ENCODE results near the gene CER1.

The CER1 gene

GRCh38 chr9:14722391-14723035 is at the start of gene CER1:
CER1 (minus strand) TSS chr9:14722733; CDS start chr9:14722672, 61 bp downstream.
- no peak for DNase-seq (ENCODE audit: low read depth, low spot score)

- no peak for DNase-seq (ENCODE audit: low read depth, low spot score)
These were observed 48.1 kb upstream of the CER1 start for GRCh38 chr9:14770592-14770991.

DNA sequence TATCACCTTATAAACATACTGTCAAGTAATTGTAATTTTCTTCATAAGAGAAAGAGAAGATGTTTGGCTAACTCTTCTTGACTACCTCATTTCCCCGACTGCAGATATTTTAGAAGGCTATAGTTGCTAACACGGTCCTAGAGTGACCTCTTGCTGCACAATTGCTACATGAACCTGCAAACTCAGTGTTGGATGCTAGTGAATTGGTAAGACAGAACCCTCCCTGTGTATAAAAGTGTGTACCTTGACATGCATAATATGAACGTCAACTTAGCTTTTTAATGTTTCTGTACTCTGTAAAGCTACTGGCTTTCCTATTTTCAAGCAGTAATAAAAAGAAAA is 46.7 kb upstream of the CER1 start:
- no peak for DNase-seq (ENCODE audit: low read depth, low spot score)

DNA sequence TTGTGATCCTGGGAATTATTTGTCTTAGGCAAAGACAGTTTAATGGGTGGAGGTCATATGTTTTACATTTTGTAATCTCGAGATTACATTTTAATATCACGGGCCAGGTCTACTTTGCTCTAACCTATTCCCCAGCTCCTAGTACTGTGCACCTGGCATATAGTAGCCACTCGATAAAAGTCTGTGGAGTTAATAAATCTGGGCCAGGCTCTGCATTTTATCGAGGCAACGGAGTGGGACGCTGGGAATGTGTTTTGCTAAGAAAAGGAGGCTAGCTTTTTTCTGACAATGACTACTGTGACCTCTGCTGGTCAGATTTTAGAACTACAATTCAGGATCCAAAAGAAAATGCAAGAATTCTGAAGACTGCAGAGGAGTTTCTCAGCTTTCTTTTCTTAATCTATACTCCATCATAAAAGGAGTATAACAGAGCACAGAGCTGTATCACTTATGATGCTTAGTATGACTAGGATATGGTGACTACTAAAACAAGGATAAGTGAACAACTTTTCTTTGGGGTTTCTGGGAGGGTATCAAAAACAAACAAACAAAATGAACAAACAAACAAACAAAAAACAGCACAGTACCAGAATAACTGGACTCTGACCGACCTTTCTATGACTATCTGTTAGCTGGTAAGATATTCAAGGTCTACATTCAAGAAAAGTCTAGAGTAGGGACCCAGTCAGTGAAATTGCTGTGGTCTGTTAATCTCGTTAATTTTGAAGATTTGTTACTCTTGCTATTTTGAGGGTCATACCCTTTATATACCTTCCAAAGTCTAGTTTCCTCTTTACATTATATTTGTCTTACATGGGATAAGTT is 46.1 kb upstream of the CER1 start:
- no peak for DNase-seq (ENCODE audit: low read depth, low spot score)

DNA sequence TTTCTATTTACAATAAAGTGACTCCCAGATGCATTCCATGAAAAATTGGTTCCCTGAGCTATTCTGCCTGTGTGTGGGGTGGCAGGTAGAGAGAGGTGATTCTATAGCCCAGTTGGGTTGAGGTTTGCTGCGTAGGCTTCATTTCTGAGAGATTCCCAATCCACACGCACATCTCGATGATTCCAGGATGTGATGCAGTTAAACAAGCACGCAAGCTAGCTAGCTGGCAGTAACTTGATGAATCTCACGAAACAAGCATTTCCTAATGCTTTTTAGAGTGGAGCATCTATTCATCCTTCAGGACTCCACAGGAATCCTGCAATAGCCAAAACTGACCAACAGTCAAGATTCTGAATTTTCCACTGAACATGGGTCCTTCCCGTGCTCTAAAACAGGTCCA is 43.8 kb upstream of the CER1 start:
- DNase-seq (ENCODE audit: low read depth, low spot score): no peak

DNA sequence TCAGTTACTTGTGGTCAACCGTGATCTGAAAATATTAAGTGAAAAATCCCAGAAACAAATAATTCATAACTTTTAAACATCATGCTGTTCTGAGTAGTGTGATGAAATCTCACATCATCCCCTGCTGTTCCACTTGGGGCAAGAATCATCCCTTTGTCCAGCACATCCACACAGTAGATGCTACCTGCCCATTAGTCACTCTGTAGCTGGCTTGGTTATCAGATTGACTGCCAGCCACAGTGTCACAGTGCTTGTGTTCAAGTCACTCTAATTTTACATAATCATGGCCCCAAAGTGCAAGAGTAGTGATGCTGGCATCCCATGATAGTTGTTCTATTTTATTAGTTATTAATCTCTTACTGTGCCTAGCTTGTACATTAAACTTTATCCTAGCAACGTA is 39.1 kb upstream of the CER1 start:
- no peak for DNase-seq (ENCODE audit: low read depth, low spot score)

DNA sequence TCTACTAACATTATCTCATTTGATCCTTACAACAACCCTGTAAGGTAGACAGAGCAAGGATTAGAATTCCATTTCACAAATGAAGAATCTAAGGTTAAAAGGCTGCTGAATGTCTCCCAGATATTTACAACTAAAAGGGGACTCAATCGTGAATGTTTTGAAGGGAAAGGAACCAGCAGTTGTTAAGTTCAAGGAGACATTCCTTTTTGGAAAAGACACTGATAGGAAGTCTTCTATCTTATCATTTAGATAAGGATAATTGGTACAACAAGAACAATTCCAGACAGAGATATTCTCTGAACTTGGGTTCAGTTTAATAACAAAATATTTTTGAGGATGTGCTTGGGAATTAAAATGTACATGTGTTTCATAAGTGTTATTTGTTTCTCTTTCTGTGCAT is 37.5 kb upstream of the CER1 start:
- no peak for DNase-seq (ENCODE audit: low read depth, low spot score)

DNA sequence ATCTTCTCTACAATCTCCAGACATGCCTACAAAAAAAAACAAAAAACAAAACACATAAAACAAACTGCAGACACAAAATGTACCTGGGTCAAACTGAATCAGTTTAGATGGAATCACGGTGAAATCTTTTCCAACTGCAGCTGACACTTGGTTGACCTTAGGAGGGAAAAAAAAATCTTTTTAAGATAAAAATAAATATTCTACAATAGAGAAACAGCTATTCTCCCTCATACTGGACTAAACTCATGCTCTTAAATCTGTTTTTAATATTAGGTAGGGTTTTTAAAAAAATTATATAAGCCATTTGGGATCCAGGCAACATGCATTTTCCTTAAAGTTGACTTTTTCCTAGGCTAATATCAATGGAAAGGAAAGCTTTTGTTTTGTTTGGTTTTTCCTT is 33.8 kb upstream of the CER1 start:
- no peak for DNase-seq (ENCODE audit: low read depth, low spot score)

- DNase-seq (ENCODE audit: low read depth, low spot score): no peak
These were observed 30.3 kb upstream of the CER1 start for GRCh38 chr9:14752871-14753270.

GRCh38 chr9:14752271-14752670 is 29.7 kb upstream of the CER1 start:
- no peak for DNase-seq (ENCODE audit: low read depth, low spot score)

- DNase-seq (ENCODE audit: low read depth, low spot score): no peak
These were observed 28.3 kb upstream of the CER1 start for GRCh38 chr9:14750821-14751220.

DNA sequence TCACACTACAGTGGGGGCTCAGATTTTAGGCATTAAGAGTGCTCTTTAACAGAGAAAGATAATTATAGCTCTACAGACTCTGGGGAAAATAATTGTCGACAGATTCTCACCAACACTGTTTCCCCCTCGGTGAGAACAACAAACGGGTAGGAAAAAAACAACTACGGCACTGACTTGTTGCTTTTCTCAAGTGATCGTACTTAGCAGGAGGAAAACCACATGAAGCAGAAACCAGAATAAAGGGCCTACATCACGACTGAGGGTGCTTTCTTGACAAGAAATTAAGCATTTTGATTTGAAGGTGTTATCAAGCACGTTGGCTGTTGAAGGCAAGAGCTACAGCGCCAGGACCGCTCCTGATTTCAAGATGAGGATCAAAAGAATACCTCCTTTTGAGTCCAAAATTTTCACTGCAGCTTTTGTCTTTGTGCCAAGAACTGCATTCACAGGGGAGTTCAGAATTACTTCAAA is 27.2 kb upstream of the CER1 start:
- DNase-seq (ENCODE audit: low read depth, low spot score): no peak

DNA sequence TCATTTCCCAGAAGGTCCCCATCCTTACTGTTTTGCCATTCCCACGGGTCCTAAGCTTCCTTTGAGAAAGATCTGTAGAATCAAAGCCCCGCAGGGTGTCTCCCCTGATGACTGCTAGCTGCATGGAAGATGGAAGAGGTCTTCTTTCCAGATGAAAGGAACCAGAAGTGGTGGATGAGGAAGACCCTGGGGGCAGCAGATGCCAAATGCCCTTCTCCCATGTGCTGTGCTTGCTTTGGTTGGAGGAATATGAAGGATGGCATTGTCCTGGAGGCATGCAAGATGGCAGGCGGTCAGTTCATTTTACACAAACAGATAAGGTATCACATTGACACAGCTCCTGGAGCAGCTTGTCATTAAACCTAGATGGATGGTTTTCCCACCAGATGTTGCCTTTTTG is 25.8 kb upstream of the CER1 start:
- DNase-seq (ENCODE audit: low read depth, low spot score): no peak

GRCh38 chr9:14747111-14747510 is 24.6 kb upstream of the CER1 start:
- no peak for DNase-seq (ENCODE audit: low read depth, low spot score)

GRCh38 chr9:14746626-14747025 is 24.1 kb upstream of the CER1 start:
- no peak for DNase-seq (ENCODE audit: low read depth, low spot score)

DNA sequence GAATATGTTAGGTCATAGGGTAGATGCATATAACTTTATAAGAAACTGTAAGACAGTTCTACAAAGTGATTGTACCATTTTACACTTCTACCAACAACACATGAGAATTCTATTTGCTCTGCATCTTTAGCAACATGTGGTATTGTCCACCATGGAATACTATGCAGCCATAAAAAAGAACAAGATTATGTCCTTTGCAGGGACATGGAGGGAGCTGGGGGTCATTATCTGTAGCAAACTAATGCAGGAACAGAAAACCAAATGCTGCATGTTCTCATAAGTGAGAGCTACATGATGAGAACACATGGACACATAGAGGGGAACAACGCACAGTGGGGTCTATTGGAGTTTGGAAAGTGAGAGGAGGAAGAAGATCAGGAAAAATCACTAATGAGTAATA is 22.2 kb upstream of the CER1 start:
- DNase-seq (ENCODE audit: low read depth, low spot score): no peak

DNA sequence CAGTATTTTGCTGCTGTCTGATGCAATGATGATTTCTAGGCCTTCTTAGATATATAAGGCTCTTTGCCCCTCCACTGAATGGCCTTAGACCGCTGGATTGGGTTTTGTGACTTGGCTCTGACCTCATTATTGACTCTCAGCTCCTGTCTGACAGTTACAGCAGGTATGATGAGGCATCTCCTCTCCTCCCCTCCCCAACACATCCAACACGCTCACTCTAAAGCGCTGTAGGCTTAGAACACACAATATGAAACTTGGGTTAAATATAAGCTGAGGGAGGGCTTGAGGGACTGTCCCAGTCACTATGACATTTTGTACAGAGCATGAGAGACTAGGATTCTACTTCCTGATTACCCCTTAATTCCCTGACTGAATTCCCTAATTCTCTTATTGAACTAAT is 18.8 kb upstream of the CER1 start:
- DNase-seq (ENCODE audit: low read depth, low spot score): no peak

DNA sequence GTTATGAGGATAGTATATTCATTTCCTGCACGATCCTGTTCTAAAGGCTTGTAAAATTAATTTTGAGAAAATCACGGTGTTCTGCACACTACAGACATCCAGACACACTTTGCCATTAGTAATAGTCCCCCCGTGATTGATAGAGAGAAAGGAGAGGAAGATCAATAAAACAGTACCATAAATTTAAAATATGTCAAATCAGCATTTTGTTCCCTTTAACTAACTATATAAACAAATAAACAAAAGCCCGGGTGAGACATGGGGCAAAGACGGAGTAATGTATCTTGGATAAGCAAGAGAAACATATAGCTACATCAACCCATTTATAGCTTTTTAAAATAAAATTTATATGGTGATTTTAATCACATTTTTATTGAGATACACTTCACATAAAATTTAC is 10.6 kb upstream of the CER1 start:
- DNase-seq (ENCODE audit: low read depth, low spot score): no peak

DNA sequence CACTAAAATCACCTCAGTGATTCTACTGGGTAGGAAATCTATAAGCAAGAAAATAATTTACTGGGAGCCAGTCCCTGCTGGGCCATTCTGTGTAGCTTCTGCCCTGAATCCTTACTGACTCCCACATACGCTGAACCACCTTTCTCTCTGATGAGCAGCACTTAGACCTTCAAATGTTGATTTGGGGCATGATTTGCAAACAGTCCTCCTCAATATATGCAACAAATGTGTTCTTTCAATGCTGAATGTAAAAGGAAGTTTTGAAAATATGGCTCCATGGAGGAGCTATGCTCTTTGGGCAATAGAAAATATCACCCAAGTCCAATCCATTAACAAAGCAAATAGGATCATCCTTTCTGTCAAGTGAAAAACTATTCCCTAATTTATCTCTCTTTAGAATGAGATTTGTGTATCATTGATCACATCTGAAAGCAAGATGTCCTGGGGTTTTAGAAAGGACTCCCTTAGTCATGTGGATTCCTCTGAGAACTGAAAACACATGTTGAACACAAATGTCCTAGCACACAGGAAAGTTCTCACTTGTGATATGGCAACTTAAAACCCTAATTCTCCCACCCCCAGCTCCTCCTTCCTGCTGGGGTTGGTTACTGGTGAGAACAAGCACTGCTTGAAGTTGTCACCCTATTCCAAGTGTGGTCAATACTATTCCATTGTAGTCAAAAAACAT is 8.9 kb upstream of the CER1 start:
- DNase-seq (ENCODE audit: low read depth, low spot score): no peak

DNA sequence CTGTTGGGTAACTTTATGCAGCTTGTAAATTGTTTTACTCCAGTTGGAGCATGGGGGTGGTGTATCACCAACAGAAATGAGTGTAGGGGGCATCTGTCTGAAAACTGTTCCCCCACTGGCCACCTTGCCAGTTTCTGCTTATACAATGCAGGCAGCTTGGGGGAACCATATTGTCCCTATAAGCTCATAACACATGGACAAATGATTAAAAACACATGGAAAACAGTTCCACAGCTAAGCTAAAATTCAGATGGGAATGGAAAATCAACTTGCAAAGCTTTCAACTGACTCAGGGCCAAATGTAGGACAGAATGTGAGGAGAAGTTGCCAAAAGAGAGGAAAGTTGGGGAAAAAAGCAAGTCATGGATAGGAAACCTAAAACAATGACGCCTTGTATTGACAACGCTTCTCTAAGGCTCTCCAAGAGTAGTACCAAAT is 7.9 kb upstream of the CER1 start:
- DNase-seq (ENCODE audit: low read depth, low spot score): no peak

DNA sequence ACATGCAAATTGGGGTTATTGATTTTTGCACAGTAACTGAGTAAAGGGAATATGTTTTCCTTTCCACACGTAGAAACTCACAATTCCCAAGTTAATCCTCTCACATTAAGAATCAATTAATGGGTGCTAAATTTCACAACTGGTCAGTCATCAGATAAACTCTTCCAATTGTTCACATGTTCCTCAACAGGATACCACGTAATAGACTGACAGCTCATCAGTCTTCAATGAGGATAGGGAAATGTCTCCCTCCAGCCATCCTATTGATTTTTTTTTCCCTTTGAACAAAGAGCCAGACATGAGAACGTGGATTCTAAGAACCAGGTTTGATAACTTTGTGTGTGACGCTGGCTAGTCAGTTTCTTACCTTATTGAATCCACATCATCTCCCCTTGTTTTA is 768 bp upstream of the CER1 start:
- DNase-seq (ENCODE audit: low read depth, low spot score): no peak

DNA sequence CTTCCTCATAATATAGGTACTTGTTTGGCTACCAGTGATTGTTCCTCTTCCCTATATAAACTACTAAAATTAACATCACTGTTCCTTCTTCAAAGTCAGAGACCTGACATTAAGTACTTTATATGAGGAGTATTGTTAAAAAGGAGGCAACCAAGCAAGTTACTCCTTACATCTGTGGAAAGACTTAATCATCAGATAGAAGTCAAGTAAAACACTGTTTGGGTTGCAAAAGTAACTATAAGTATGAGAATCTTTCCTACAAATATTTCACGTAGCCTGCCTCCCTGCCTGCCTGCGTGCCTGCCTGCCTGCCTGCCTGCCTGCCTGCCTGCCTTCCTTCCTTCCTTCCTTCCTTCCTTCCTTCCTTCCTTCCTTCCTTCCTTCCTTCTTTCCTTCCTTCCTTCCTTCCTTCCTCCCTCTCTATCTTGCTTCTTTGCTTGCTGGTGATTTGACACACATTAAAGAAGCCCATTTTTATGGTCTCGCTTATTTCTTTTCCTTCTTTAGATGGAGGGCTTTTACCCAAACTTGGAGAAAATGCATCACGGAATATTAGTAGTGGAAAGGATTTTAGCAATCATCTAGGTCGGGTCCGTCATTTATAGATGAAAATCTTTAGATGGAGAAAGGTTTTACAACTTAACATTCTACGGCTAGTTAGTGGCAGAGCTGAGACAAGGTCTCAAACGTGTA is 3.2 kb downstream of the CER1 start:
- no peak for DNase-seq (ENCODE audit: low read depth, low spot score)
